OCI-LY7 (cell line): ENCODE results near the gene TEPSIN.

Experiments used
- EZH2phosphoT487 ChIP-seq: fragments of 200-600 bp; sonication (generic); IDR thresholded peaks from 2 replicates; pipeline ENCODE4 v1.6.1; 2018; ENCODE audit warnings: low read depth, borderline replicate concordance, mild to moderate bottlenecking, mixed run types, antibody characterized with exemption, low read length, moderate library complexity, mixed read lengths
- TF ChIP-seq, protein P1 (sequence below): fragments of 200-600 bp; sonication (generic); conservative IDR thresholded peaks from 2 replicates; pipeline ENCODE4 v1.5.1; 2014; ENCODE audit warnings: mild to moderate bottlenecking, antibody characterized with exemption, low read length, moderate library complexity, mixed read lengths

DNA sequence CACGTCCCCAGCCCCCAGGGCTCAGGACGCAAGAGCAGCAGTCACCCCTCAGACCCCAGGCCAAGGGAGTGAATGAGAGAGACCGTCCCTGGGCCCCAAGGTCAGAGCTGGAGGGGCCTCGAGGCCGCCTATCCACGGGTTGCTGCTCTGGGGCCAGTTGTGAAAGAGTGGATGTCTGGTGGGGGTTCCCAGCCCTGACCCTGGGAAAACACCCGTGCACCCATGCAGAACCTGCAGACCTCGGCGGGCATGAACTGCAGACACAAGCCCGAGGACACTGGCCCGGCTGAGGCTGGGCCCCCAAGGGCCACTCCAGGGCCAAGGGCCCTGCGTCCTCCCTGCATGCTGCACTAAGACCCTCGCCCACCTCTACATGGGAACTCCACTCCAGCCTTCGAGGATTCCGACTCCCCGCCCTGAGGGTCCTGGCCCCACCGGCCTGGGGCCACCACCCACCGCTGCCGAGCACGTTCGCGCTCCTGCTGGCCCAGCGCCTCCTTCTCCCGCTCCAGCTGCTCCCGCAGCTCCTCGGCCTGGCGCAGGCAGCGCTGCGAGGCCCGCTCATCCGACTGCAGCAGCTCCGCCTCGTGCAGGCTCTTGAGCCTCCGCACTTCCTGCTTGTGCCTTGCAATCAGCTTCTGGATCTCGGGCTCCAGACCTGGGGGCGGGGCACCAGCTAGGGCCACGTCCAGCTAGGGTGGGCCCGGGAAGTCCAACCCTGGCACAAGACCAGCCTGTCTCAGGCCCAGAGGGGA lies 45.2 kb downstream of the TEPSIN start:
- TF ChIP-seq, protein P1, sequence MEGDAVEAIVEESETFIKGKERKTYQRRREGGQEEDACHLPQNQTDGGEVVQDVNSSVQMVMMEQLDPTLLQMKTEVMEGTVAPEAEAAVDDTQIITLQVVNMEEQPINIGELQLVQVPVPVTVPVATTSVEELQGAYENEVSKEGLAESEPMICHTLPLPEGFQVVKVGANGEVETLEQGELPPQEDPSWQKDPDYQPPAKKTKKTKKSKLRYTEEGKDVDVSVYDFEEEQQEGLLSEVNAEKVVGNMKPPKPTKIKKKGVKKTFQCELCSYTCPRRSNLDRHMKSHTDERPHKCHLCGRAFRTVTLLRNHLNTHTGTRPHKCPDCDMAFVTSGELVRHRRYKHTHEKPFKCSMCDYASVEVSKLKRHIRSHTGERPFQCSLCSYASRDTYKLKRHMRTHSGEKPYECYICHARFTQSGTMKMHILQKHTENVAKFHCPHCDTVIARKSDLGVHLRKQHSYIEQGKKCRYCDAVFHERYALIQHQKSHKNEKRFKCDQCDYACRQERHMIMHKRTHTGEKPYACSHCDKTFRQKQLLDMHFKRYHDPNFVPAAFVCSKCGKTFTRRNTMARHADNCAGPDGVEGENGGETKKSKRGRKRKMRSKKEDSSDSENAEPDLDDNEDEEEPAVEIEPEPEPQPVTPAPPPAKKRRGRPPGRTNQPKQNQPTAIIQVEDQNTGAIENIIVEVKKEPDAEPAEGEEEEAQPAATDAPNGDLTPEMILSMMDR = no peak
- no peak for TF ChIP-seq EZH2phosphoT487
